A375 (cell line): ENCODE results near the gene FANCL. TPM values are rescaled to one million over a fixed set of nuclear protein-coding genes. Genes with fewer than 3 reads are reported as not detected.

Experiments used
- total RNA-seq: library from RNA; depleted of rRNA; stranded (reverse); fragments of >200 nt; shearing (Covaris generic); gene quantifications from 2 replicates; pipeline ENCODE4 v1.2.3, GENCODE V29; 2014; rRNA removed

The FANCL gene
- 40.4 and 43.7 TPM in 2 replicates for total RNA-seq

GRCh38 chr2:58240670-58241545 lies at the start of gene FANCL:
TSS of gene FANCL (minus strand) at chr2:58241325. CDS start at chr2:58241313, 12 bp downstream.

Other genes with a start within 250 kb of the FANCL start
- gene VRK2, start 194.5 kb downstream of the FANCL start, total RNA-seq, result 19.0 and 23.6 TPM in 2 replicates